Endothelial cell of umbilical vein (primary cell): ENCODE results near the gene DPP10. TPM values are rescaled to one million over a fixed set of nuclear protein-coding genes. Genes with fewer than 3 reads are reported as not detected.

Source experiments
- BruUV-seq: library from RNA; stranded (reverse); fragments of 400-500 nt; replicated peaks from 2 replicates; lab custom pipeline; 2021; lab: Mats Ljungman, UMichigan
- CTCF ChIA-PET: fragments of 300-600, 350-600 bp; sonication (Branson Sonifier 250); formaldehyde crosslinking; loops from one replicate; lab custom pipeline; 2021; ENCODE audit warnings: antibody characterized with exemption, inconsistent platforms; lab: Charles Lee
- POLR2A ChIA-PET: fragments of 300-600, 350-600 bp; sonication (Branson Sonifier 250); formaldehyde crosslinking; loops from one replicate; lab custom pipeline; 2021; ENCODE audit warnings: antibody characterized with exemption, inconsistent platforms; lab: Charles Lee
- DNase-seq: peaks from one replicate; pipeline ENCODE4 v3.0.0-alpha.2; 2011; ENCODE audit warnings: low read depth, low spot score
- FAIRE-seq: peaks from 2 replicates; lab custom pipeline; 2011; peaks lifted over from hg19 to GRCh38; lab: Jason Lieb, UNC
- H2AFZ ChIP-seq: 2 replicates; pipeline ENCODE4 v1.6.0; 2012; ENCODE audit warnings: low read depth, low read length, control low read depth, inconsistent platforms
- H3K27ac ChIP-seq: 2 replicates; pipeline ENCODE4 v1.5.1; 2011; ENCODE audit warnings: low read depth, mild to moderate bottlenecking, control low read depth, low read length, moderate library complexity; ENCODE audit not compliant: insufficient read depth
- H3K27me3 ChIP-seq, 2 experiments: 2 replicates each; pipeline versions ENCODE4 v1.6.0 to v1.6.1; 2011; ENCODE audit warnings: low read length in 2 of 2, mixed read lengths in 1 of 2; ENCODE audit not compliant: control insufficient read depth in 2 of 2, insufficient read depth in 2 of 2
- H3K36me3 ChIP-seq, 2 experiments: 2 replicates in 1 of 2; 3 replicates in 1 of 2; pipeline ENCODE4 v1.5.1; 2011; ENCODE audit warnings: low read length in 2 of 2, mild to moderate bottlenecking in 1 of 2, moderate library complexity in 1 of 2; ENCODE audit not compliant: control insufficient read depth in 2 of 2, insufficient read depth in 2 of 2; ENCODE audit errors: extremely low read depth in 1 of 2
- H3K4me1 ChIP-seq: 3 replicates; pipeline ENCODE4 v1.5.1; 2011; ENCODE audit warnings: mild to moderate bottlenecking, low read length; ENCODE audit not compliant: control insufficient read depth, insufficient read depth; ENCODE audit errors: extremely low read depth
- H3K4me2 ChIP-seq: 2 replicates; pipeline ENCODE4 v1.6.1; 2011; ENCODE audit warnings: low read length, control low read depth, mixed read lengths; ENCODE audit not compliant: insufficient read depth
- H3K4me3 ChIP-seq, 3 experiments: fragments of 200-600 bp in 1 of 3; sonication (generic), shearing (Covaris generic) in 1 of 3; replicated peaks in 1 of 3; 2 replicates each; pipeline ENCODE4 v1.5.1; 2011 to 2016; ENCODE audit warnings: control low read depth in 3 of 3, low read length in 3 of 3, mild to moderate bottlenecking in 2 of 3, inconsistent platforms in 1 of 3, low read depth in 1 of 3, moderate library complexity in 1 of 3; ENCODE audit not compliant: insufficient read depth in 1 of 3
- H3K79me2 ChIP-seq: 2 replicates; pipeline ENCODE4 v1.6.0; 2012; ENCODE audit warnings: low read length, inconsistent platforms; ENCODE audit not compliant: control insufficient read depth, insufficient read depth
- H3K9ac ChIP-seq: replicated peaks from 2 replicates; pipeline ENCODE3; 2011; ENCODE audit warnings: low read length, control low read depth; ENCODE audit not compliant: insufficient read depth; ENCODE audit errors: extremely low read depth
- H3K9me1 ChIP-seq: replicated peaks from 3 replicates; pipeline ENCODE4 v1.6.0; 2011; ENCODE audit warnings: mild to moderate bottlenecking, low read length; ENCODE audit not compliant: control insufficient read depth, insufficient read depth; ENCODE audit errors: extremely low read depth
- H3K9me3 ChIP-seq: replicated peaks from 2 replicates; pipeline ENCODE4 v1.5.1; 2012; ENCODE audit warnings: low read length, inconsistent platforms; ENCODE audit not compliant: control insufficient read depth, insufficient read depth
- H4K20me1 ChIP-seq: replicated peaks from 2 replicates; pipeline ENCODE3; 2011; ENCODE audit warnings: mild to moderate bottlenecking, low read length; ENCODE audit not compliant: control insufficient read depth, insufficient read depth; ENCODE audit errors: extremely low read depth
- EZH2 ChIP-seq: IDR thresholded peaks from 2 replicates; pipeline ENCODE4 v1.6.1; 2012; ENCODE audit warnings: borderline replicate concordance, low read depth, mild to moderate bottlenecking, moderate library complexity, low read length, inconsistent platforms; ENCODE audit not compliant: severe bottlenecking
- FOS ChIP-seq: IDR thresholded peaks from 2 replicates; pipeline ENCODE4 v1.6.1; 2011; ENCODE audit warnings: mild to moderate bottlenecking, low read length, moderate library complexity, borderline replicate concordance; ENCODE audit not compliant: insufficient read depth
- GATA2 ChIP-seq: IDR thresholded peaks from 2 replicates; pipeline ENCODE4 v1.7.0; 2011; ENCODE audit warnings: low read depth, mild to moderate bottlenecking, moderate library complexity, mixed read lengths, low read length; ENCODE audit not compliant: insufficient read length, insufficient read depth
- JUN ChIP-seq: IDR thresholded peaks from 2 replicates; pipeline ENCODE4 v1.6.1; 2011; ENCODE audit warnings: borderline replicate concordance, low read depth; ENCODE audit not compliant: insufficient read length, insufficient read depth
- MYC ChIP-seq: IDR thresholded peaks from one replicate; pipeline ENCODE4 v1.6.1; 2011; ENCODE audit warnings: mild to moderate bottlenecking, low read depth, low read length
- POLR2A ChIP-seq: IDR thresholded peaks from 2 replicates; pipeline ENCODE4 v1.6.1; 2012; ENCODE audit warnings: low read depth, mild to moderate bottlenecking, control low read depth, low read length
- POLR2AphosphoS5 ChIP-seq: IDR thresholded peaks from 2 replicates; pipeline ENCODE4 v1.6.1; 2012; ENCODE audit warnings: low read depth, mild to moderate bottlenecking, control low read depth, low read length, moderate library complexity; ENCODE audit not compliant: insufficient read depth
- dilution Hi-C: fragments of 300-500 bp; cut with MboI; formaldehyde crosslinking; loops from one replicate; pipeline ENCODE4 v1.15.0; 2019; ENCODE audit warnings: low sequenced_read_pairs; ENCODE audit not compliant: extremely low pct_ligation_motif_present
- intact Hi-C: fragments of 100-400 bp; cut with micrococcal nuclease; formaldehyde crosslinking; loops from one replicate; pipeline ENCODE4 v1.10.0; 2022
- polyA plus RNA-seq, 4 experiments: library from polyadenylated mRNA; depleted of rRNA in 3 of 4; stranded (reverse) in 3 of 4; unstranded in 1 of 4; fragments of >200 nt; gene quantifications; 2 replicates each; pipeline versions ENCODE4 v1.2.1 to v1.2.3, GENCODE V29; 2011 to 2012; ENCODE audit warnings: missing spikeins in 1 of 4
- total RNA-seq: library from RNA; stranded (reverse); gene quantifications from 2 replicates; pipeline ENCODE4 v1.2.3, GENCODE V29; 2021
- TF ChIP-seq, protein P1 (sequence below), 2 donors: IDR thresholded peaks; 1 replicate in 1 of 2; 2 replicates in 1 of 2; pipeline ENCODE4 v1.5.1; 2011; ENCODE audit warnings: low read length in 2 of 2, mild to moderate bottlenecking in 2 of 2, moderate library complexity in 2 of 2, control low read depth in 1 of 2, inconsistent platforms in 1 of 2, low read depth in 1 of 2; ENCODE audit not compliant: insufficient read depth in 1 of 2; ENCODE audit errors: extremely low read depth in 1 of 2
- TF ChIP-seq, protein P2 (sequence below): IDR thresholded peaks from 2 replicates; pipeline ENCODE4 v1.6.1; 2011; ENCODE audit not compliant: insufficient read depth, insufficient read length

Gene DPP10
- total and polyA plus RNA-seq, 2 donors (not counting 3 experiments of a cell fraction or from before 2014, with no cell fraction given): not detected

DNA sequence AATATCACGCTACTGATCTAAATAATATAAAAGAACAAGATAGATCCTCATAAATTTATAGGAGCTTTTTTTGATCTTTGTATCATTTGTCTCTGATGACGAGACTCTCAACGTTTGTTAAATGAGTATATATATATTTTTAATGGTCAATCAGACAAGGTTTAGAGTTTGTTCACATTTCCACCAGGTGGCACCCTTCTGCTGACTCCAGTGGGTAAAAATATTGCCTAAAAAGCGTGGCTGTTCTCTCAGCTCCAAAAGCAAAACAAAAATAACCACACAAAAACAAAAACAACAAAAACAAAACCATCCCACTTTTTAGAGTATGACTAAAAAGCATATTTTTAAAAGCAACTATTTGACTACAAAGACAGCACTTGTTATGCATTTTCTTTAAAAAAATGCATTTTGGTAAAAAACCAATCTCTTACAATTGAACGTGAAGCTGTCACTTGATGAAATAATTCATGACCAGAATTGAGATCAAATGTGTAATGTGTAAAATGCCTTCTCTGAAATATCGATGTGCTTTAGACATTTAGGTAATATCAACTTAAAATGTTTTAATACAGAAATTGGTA is 723.2 kb downstream of the DPP10 start:
- DNase-seq (peak; percentile 1), FAIRE-seq (peak; percentile 48)
- Histone ChIP-seq H3K4me1 (no peaks in the 10 kb centered on the region), H3K9me1 (no peaks in the 10 kb centered on the region), H3K36me3 (no peaks in the 10 kb centered on the region), H3K9me3 (no peaks in the 10 kb centered on the region), H3K27ac (no peak overlapping the region), H3K4me2 (no peak overlapping the region), H4K20me1 (no peaks in the 10 kb centered on the region), H3K9ac (no peak overlapping the region), H3K27me3 (peaks cover 3 to 4% of the 10 kb centered on the region in 2 experiments), H2AFZ (no peak overlapping the region), H3K79me2 (no peaks in the 10 kb centered on the region), H3K4me3 (no peak overlapping the region)
- intact Hi-C loops (no loop called here), dilution Hi-C loops (no loop called here)
- TF ChIP-seq MYC: no peak
- TF ChIP-seq, protein P1, sequence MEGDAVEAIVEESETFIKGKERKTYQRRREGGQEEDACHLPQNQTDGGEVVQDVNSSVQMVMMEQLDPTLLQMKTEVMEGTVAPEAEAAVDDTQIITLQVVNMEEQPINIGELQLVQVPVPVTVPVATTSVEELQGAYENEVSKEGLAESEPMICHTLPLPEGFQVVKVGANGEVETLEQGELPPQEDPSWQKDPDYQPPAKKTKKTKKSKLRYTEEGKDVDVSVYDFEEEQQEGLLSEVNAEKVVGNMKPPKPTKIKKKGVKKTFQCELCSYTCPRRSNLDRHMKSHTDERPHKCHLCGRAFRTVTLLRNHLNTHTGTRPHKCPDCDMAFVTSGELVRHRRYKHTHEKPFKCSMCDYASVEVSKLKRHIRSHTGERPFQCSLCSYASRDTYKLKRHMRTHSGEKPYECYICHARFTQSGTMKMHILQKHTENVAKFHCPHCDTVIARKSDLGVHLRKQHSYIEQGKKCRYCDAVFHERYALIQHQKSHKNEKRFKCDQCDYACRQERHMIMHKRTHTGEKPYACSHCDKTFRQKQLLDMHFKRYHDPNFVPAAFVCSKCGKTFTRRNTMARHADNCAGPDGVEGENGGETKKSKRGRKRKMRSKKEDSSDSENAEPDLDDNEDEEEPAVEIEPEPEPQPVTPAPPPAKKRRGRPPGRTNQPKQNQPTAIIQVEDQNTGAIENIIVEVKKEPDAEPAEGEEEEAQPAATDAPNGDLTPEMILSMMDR (IDR thresholded peaks at IDR 0.05; ENCODE audit: extremely low read depth in 1 of 2, insufficient read depth in 1 of 2, low read depth in 1 of 2, low read length in 2 of 2): peak in 1 of 2 donors; percentile 36
- ChIA-PET CTCF (interaction anchor here (1.0 to 1.3 kb wide), 2 partner anchors 9 to 12 kb away, joined by 3 to 4 read pairs; no protein-coding TSS in a partner anchor), POLR2A (no interaction called here)
- no TSS peak for BruUV-seq

DNA sequence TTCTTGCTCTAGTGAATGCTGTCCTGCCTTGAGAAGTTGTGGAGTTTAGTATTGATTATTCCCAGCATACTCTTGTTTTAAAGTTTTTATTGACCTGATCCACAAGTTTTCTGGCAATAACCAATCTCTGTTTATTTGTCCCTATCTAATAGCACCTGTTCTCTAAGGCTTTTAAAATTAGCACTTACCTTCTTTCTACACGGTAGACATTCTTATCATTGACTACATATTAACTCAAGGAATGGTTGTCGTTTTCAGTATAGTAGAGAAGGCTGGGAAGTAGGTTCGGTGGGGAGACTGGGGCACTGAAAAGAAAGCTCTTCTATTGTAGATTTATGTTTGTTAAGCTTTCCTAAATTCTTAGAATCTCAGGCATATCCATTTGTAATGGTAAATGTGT is 726.0 kb downstream of the DPP10 start:
- CTCF ChIA-PET: no interaction called here
- no peak for FAIRE-seq
- no TSS peak for BruUV-seq
- Histone ChIP-seq H4K20me1 (no peaks in the 10 kb centered on the region), H3K9me3 (peaks cover 2% of the 10 kb centered on the region), H2AFZ (no peak overlapping the region), H3K4me3 (no peak overlapping the region), H3K36me3 (no peaks in the 10 kb centered on the region), H3K79me2 (no peaks in the 10 kb centered on the region), H3K4me2 (no peak overlapping the region), H3K9ac (no peak overlapping the region), H3K27ac (no peak overlapping the region), H3K4me1 (no peaks in the 10 kb centered on the region), H3K27me3 (no peaks in the 10 kb centered on the region), H3K9me1 (no peaks in the 10 kb centered on the region)
- TF ChIP-seq, protein P1 (IDR thresholded peaks at IDR 0.05; ENCODE audit: extremely low read depth in 1 of 2, insufficient read depth in 1 of 2, low read depth in 1 of 2, low read length in 2 of 2): no peak
- TF ChIP-seq GATA2 (no peak), POLR2AphosphoS5 (no peak), JUN (no peak), POLR2A (no peak), EZH2 (no peak), FOS (no peak), MYC (no peak)
- TF ChIP-seq, protein P2, sequence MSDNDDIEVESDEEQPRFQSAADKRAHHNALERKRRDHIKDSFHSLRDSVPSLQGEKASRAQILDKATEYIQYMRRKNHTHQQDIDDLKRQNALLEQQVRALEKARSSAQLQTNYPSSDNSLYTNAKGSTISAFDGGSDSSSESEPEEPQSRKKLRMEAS: no peak
- POLR2A ChIA-PET: no interaction called here
- no peak for DNase-seq
- intact Hi-C loops (no loop called here), dilution Hi-C loops (no loop called here)
